Neural cell (in vitro differentiated cells): ENCODE results near the gene TAF1B. TPM values are rescaled to one million over a fixed set of nuclear protein-coding genes. Genes with fewer than 3 reads are reported as not detected.

Experiments
- H2AFZ ChIP-seq: fragments of 200-600, 300-800 bp; sonication (generic), shearing (Covaris generic); 2 replicates; pipeline ENCODE4 v1.6.0; 2014; ENCODE audit warnings: low read depth, mild to moderate bottlenecking, antibody characterized with exemption, low read length, moderate library complexity
- H3F3A ChIP-seq: fragments of 200-600 bp; shearing (Covaris generic); 2 replicates; pipeline ENCODE4 v1.6.1; 2016; ENCODE audit warnings: mild to moderate bottlenecking, moderate library complexity, mixed read lengths, antibody characterized with exemption, low read length; ENCODE audit not compliant: insufficient read depth, poor library complexity, severe bottlenecking
- H3K27ac ChIP-seq: fragments of 200-600, 300-800 bp; sonication (generic), shearing (Covaris generic); 2 replicates; pipeline ENCODE4 v1.5.1; 2014; ENCODE audit warnings: mild to moderate bottlenecking, low read length, moderate library complexity
- H3K27me3 ChIP-seq: fragments of 300-800, 200-600 bp; sonication (generic), shearing (Covaris generic); 2 replicates; pipeline ENCODE4 v1.6.0; 2014; ENCODE audit warnings: mild to moderate bottlenecking, low read depth, low read length, moderate library complexity; ENCODE audit not compliant: insufficient read depth
- H3K36me3 ChIP-seq: fragments of 300-800, 200-600 bp; sonication (generic), shearing (Covaris generic); 2 replicates; pipeline ENCODE4 v1.5.1; 2014; ENCODE audit warnings: mild to moderate bottlenecking, antibody characterized with exemption, low read length, moderate library complexity; ENCODE audit not compliant: insufficient read depth
- H3K4me2 ChIP-seq: fragments of 300-800, 200-600 bp; sonication (generic), shearing (Covaris generic); 2 replicates; pipeline ENCODE4 v1.6.0; 2014; ENCODE audit warnings: mild to moderate bottlenecking, low read length
- H3K4me3 ChIP-seq: fragments of 300-800, 200-600 bp; sonication (generic), shearing (Covaris generic); 2 replicates; pipeline ENCODE4 v1.5.1; 2014; ENCODE audit warnings: mild to moderate bottlenecking, low read length, moderate library complexity
- H3K79me2 ChIP-seq: fragments of 200-600 bp; shearing (Covaris generic); replicated peaks from 2 replicates; pipeline ENCODE4 v1.6.0; 2014; ENCODE audit warnings: mild to moderate bottlenecking, low read length, moderate library complexity; ENCODE audit not compliant: insufficient read depth
- H3K9ac ChIP-seq: fragments of 300-800, 200-600 bp; sonication (generic), shearing (Covaris generic); 2 replicates; pipeline ENCODE4 v1.6.1; 2016; ENCODE audit warnings: mild to moderate bottlenecking, low read length, mixed read lengths
- H3K9me2 ChIP-seq: fragments of 200-600 bp; shearing (Covaris generic); 2 replicates; pipeline ENCODE4 v1.6.1; 2016; ENCODE audit warnings: mild to moderate bottlenecking, low read length, mixed read lengths; ENCODE audit not compliant: insufficient read depth
- H3K9me3 ChIP-seq: fragments of 200-600, 300-800 bp; sonication (generic), shearing (Covaris generic); 2 replicates; pipeline ENCODE4 v1.6.1; 2016; ENCODE audit warnings: mild to moderate bottlenecking, mixed run types, low read length, moderate library complexity, mixed read lengths
- H4K20me1 ChIP-seq: fragments of 200-600 bp; shearing (Covaris generic); 2 replicates; pipeline ENCODE4 v1.6.1; 2016; ENCODE audit warnings: mild to moderate bottlenecking, mixed run types; ENCODE audit not compliant: insufficient read depth
- EP300 ChIP-seq: fragments of 450-650 bp; conservative IDR thresholded peaks from 2 replicates; pipeline ENCODE4 v1.6.1; 2014; ENCODE audit warnings: antibody characterized with exemption, mild to moderate bottlenecking, moderate library complexity; ENCODE audit not compliant: poor library complexity, severe bottlenecking
- EZH2 ChIP-seq: fragments of 200-600, 300-800 bp; shearing (Covaris generic), sonication (generic); IDR thresholded peaks from 2 replicates; pipeline ENCODE4 v1.6.1; 2014; ENCODE audit warnings: antibody characterized with exemption, low read length, borderline replicate concordance, mild to moderate bottlenecking; ENCODE audit not compliant: insufficient read depth, poor library complexity, severe bottlenecking
- MXI1 ChIP-seq: fragments of 450-650 bp; conservative IDR thresholded peaks from 2 replicates; pipeline ENCODE4 v1.6.1; 2014; ENCODE audit warnings: antibody characterized with exemption, mild to moderate bottlenecking; ENCODE audit not compliant: poor library complexity, severe bottlenecking
- POLR2AphosphoS5 ChIP-seq: IDR thresholded peaks from 2 replicates; pipeline ENCODE4 v1.6.1; 2012
- RAD21 ChIP-seq: fragments of 450-650 bp; conservative IDR thresholded peaks from 2 replicates; pipeline ENCODE4 v1.6.1; 2014; ENCODE audit warnings: antibody characterized with exemption, mild to moderate bottlenecking, moderate library complexity
- SMC3 ChIP-seq: fragments of 450-650 bp; conservative IDR thresholded peaks from 2 replicates; pipeline ENCODE4 v1.6.1; 2014; ENCODE audit warnings: antibody characterized with exemption, mild to moderate bottlenecking, moderate library complexity; ENCODE audit not compliant: poor library complexity
- TAF1 ChIP-seq: IDR thresholded peaks from 2 replicates; pipeline ENCODE4 v1.6.1; 2012; ENCODE audit warnings: low read depth
- polyA plus RNA-seq: library from polyadenylated mRNA; depleted of rRNA; stranded (reverse); fragments of >200 nt; gene quantifications from 2 replicates; pipeline ENCODE4 v1.2.3, GENCODE V29; 2014
- TF ChIP-seq, protein P1 (sequence below): IDR thresholded peaks from 2 replicates; pipeline ENCODE4 v1.6.1; 2012; ENCODE audit warnings: borderline replicate concordance
- TF ChIP-seq, protein P2 (sequence below): fragments of 450-650 bp; IDR thresholded peaks from 2 replicates; pipeline ENCODE4 v1.5.1; 2014; ENCODE audit warnings: antibody characterized with exemption, mild to moderate bottlenecking, moderate library complexity; ENCODE audit not compliant: poor library complexity, severe bottlenecking

TAF1B gene
- polyA plus RNA-seq, 1 donor from 2014 or later: 11.2 TPM

DNA sequence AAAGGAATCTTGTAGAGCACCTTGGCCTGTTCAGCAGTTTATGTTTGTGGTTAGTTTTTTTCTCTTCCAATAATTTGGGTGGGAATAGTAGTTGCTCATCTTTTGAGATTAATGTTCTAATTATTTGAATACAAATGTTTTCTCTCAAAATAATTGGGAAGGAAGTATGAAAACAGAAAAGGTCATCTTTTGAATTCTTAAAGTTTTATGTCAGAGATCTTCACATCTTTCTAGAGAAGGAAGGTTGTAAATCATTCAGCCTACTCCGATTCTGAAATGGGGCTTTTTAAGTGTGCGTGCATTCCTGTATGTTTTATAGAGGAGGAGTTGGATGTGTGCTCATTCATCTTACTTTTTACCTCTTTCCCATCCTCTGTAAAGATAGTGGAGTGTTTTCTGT lies 137.2 kb downstream of the TAF1B start:
- Histone ChIP-seq H3K9me2 (no peaks in the 10 kb centered on the region), H3K4me3 (no peak overlapping the region), H3K36me3 (no peaks in the 10 kb centered on the region), H3K9me3 (no peaks in the 10 kb centered on the region), H2AFZ (no peak overlapping the region), H3K79me2 (no peaks in the 10 kb centered on the region), H3K9ac (no peak overlapping the region), H3F3A (no peaks in the 10 kb centered on the region), H3K27ac (no peak overlapping the region), H3K4me2 (no peak overlapping the region), H4K20me1 (no peaks in the 10 kb centered on the region), H3K27me3 (no peaks in the 10 kb centered on the region)
- TF ChIP-seq, protein P1, sequence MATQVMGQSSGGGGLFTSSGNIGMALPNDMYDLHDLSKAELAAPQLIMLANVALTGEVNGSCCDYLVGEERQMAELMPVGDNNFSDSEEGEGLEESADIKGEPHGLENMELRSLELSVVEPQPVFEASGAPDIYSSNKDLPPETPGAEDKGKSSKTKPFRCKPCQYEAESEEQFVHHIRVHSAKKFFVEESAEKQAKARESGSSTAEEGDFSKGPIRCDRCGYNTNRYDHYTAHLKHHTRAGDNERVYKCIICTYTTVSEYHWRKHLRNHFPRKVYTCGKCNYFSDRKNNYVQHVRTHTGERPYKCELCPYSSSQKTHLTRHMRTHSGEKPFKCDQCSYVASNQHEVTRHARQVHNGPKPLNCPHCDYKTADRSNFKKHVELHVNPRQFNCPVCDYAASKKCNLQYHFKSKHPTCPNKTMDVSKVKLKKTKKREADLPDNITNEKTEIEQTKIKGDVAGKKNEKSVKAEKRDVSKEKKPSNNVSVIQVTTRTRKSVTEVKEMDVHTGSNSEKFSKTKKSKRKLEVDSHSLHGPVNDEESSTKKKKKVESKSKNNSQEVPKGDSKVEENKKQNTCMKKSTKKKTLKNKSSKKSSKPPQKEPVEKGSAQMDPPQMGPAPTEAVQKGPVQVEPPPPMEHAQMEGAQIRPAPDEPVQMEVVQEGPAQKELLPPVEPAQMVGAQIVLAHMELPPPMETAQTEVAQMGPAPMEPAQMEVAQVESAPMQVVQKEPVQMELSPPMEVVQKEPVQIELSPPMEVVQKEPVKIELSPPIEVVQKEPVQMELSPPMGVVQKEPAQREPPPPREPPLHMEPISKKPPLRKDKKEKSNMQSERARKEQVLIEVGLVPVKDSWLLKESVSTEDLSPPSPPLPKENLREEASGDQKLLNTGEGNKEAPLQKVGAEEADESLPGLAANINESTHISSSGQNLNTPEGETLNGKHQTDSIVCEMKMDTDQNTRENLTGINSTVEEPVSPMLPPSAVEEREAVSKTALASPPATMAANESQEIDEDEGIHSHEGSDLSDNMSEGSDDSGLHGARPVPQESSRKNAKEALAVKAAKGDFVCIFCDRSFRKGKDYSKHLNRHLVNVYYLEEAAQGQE: no peak
- TF ChIP-seq MXI1: no peak
- TF ChIP-seq, protein P2, sequence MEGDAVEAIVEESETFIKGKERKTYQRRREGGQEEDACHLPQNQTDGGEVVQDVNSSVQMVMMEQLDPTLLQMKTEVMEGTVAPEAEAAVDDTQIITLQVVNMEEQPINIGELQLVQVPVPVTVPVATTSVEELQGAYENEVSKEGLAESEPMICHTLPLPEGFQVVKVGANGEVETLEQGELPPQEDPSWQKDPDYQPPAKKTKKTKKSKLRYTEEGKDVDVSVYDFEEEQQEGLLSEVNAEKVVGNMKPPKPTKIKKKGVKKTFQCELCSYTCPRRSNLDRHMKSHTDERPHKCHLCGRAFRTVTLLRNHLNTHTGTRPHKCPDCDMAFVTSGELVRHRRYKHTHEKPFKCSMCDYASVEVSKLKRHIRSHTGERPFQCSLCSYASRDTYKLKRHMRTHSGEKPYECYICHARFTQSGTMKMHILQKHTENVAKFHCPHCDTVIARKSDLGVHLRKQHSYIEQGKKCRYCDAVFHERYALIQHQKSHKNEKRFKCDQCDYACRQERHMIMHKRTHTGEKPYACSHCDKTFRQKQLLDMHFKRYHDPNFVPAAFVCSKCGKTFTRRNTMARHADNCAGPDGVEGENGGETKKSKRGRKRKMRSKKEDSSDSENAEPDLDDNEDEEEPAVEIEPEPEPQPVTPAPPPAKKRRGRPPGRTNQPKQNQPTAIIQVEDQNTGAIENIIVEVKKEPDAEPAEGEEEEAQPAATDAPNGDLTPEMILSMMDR: no peak
- TF ChIP-seq RAD21: no peak
- TF ChIP-seq SMC3: no peak
- TF ChIP-seq EP300: no peak
- TF ChIP-seq TAF1: no peak
- TF ChIP-seq EZH2: no peak
- no peak for TF ChIP-seq POLR2AphosphoS5

DNA sequence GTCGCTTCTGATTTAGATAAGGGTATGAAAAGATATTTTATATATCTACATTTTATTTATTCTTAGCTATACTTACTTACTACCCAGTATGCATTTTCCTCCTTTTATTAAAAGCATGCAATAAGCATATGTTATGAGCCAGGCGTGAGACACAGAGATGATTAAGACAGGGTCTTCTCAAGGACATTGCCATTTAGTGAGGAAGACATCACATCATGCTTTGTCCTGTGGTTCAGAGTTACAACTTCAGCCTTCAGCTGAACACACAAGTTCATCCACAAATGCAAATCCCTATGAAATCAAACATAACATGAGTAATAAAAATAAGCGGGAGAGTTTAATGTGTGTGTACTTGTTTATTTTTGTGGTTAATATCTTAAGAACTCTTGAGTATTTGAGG lies 138.4 kb downstream of the TAF1B start:
- Histone ChIP-seq H3K9me3 (no peaks in the 10 kb centered on the region), H2AFZ (no peak overlapping the region), H3K4me2 (no peak overlapping the region), H3K4me3 (no peak overlapping the region), H3F3A (no peaks in the 10 kb centered on the region), H3K36me3 (no peaks in the 10 kb centered on the region), H3K27ac (no peak overlapping the region), H4K20me1 (no peaks in the 10 kb centered on the region), H3K27me3 (no peaks in the 10 kb centered on the region), H3K79me2 (no peaks in the 10 kb centered on the region), H3K9ac (no peak overlapping the region), H3K9me2 (no peaks in the 10 kb centered on the region)
- TF ChIP-seq, protein P1: no peak
- TF ChIP-seq RAD21 (no peak), EP300 (no peak), SMC3 (no peak), MXI1 (no peak), POLR2AphosphoS5 (no peak), EZH2 (no peak), TAF1 (no peak)
- TF ChIP-seq, protein P2: no peak
